HUES6 (cell line): Measurements from ENCODE around the gene COL26A1.
"Not testable (repeated sequence)": the region's sequence is repeated elsewhere in the genome, so short reads cannot be mapped to it uniquely, and the experiment has no call there.

ENCODE experiments used
- H3K27ac ChIP-seq: 2 replicates; pipeline ENCODE4 v1.7.0; 2013; ENCODE audit warnings: low read depth, mild to moderate bottlenecking, low read length, inconsistent platforms
- H3K27me3 ChIP-seq: 2 replicates; pipeline ENCODE4 v1.6.1; 2013; ENCODE audit warnings: low read length; ENCODE audit not compliant: control insufficient read depth, insufficient read depth
- H3K36me3 ChIP-seq: 2 replicates; pipeline ENCODE4 v1.6.1; 2013; ENCODE audit warnings: low read length; ENCODE audit not compliant: control insufficient read depth, insufficient read depth
- H3K4me1 ChIP-seq: 2 replicates; pipeline ENCODE4 v1.6.1; 2013; ENCODE audit warnings: low read length; ENCODE audit not compliant: control insufficient read depth, insufficient read depth
- H3K4me3 ChIP-seq: 2 replicates; pipeline ENCODE4 v1.5.1; 2013; ENCODE audit warnings: low read depth, low read length
- H3K9ac ChIP-seq: one replicate; pipeline ENCODE4 v1.6.1; 2013; ENCODE audit warnings: mild to moderate bottlenecking, low read length
- H3K9me3 ChIP-seq: 2 replicates; pipeline ENCODE4 v1.6.1; 2013; ENCODE audit warnings: low read depth, low read length; ENCODE audit not compliant: control insufficient read depth, insufficient read depth

The COL26A1 gene

DNA sequence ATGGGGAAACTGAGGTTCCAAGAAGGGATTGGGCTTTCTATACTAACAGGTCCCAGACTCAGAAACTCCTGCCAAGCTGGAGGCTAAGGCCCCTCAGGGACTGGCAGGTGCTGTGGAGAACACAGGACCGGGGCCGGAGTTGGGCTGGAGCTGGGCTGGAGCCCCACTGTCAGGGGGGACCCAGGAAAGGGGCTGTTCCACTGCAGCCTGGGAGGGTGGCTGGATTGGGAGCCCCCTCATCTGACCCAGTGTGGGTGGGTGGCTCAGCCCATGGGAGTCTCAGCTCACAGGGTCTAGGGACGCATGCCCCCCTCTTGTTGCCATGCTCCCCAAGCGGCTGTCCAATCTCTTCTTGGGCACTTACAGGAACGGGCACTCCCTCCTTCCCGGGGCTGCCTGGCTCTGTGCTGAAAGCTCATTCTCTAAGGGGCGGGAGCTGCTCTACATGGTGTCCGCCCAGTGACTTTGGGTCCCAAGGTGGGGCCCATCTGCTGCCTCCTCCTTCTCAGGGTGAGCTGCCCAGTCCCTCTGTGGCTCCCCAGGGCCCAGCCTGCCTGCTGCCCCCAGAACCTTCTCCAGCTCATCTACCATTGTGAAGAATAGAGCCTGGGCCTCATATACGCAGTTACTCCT is 139.9 kb downstream of the COL26A1 start:
- no peak overlapping the region for H3K4me3 ChIP-seq
- H3K9me3 ChIP-seq: no peaks in the 10 kb centered on the region
- H3K9ac ChIP-seq: no peak overlapping the region
- no peaks in the 10 kb centered on the region for H3K36me3 ChIP-seq
- no peak overlapping the region for H3K27ac ChIP-seq
- peaks cover 26% of the 10 kb centered on the region for H3K4me1 ChIP-seq
- H3K27me3 ChIP-seq: no peaks in the 10 kb centered on the region

DNA sequence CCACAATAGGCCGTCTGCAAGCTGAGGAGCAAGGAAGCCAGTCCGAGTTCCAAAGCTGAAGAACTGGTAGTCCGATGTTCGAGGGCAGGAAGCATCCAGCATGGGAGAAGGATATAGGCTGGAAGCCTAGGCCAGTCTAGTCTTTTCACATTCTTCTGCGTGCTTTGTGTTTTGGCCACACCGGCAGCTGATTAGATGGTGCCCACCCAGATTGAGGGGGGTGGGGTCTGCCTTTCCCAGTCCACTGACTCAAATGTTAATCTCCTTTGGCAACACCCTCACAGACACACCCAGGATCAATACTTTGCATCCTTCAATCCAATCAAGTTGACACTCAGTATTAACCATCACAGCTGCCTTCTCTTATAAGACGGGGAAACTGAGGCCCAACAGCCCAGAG is 142.8 kb downstream of the COL26A1 start:
- H3K27me3 ChIP-seq, H3K9ac ChIP-seq, H3K27ac ChIP-seq, H3K4me3 ChIP-seq, H3K36me3 ChIP-seq, H3K9me3 ChIP-seq: not testable (repeated sequence)
- H3K4me1 ChIP-seq: peaks cover 22% of the 10 kb centered on the region; the same call in 1 of the 2 replicates

DNA sequence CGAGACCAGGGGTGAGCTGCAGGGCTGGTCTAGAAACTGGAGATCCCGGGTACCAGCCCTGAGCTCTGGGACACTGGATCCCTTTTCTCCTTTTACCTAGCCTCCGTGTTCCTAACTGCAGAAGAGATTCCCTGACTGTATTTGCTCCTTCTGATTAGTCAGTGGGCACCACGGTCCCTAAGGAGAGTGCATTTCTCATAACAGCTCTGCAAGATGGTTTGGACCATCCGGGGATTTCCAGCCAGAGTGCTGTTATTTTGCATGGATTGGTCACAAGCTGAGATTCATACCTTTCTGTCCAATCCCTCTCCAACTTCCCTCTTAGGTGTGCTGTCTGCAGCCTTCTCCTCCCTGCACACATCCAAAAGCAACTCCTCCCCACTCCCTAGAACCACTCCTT is 143.9 kb downstream of the COL26A1 start:
- H3K9me3 ChIP-seq: no peaks in the 10 kb centered on the region
- no peaks in the 10 kb centered on the region for H3K36me3 ChIP-seq
- peaks cover 22% of the 10 kb centered on the region; the same call in 1 of the 2 replicates for H3K4me1 ChIP-seq
- H3K4me3 ChIP-seq: no peak overlapping the region
- H3K9ac ChIP-seq: no peak overlapping the region
- no peak overlapping the region for H3K27ac ChIP-seq
- H3K27me3 ChIP-seq: no peaks in the 10 kb centered on the region

DNA sequence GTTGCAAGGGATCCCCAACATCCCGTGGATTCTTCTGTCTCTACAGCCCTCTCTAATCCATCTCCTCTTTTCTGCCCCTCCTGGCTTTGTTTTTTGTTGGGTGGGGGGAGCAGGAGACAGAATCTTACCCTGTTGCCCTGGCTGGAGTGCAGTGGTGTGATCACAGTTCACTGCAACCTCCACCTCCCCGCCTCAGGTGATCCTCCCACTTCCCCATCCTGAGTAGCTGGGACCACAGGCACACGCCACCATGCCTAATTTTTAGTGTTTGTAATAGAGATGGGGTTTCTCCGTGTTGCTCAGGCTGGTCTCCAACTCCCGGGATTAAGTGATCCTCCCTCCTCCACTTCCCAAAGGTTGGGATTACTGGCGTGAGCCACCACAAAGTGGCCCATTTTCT is 144.7 kb downstream of the COL26A1 start:
- H3K27ac ChIP-seq: no peak overlapping the region
- H3K9me3 ChIP-seq: no peaks in the 10 kb centered on the region
- H3K27me3 ChIP-seq: no peaks in the 10 kb centered on the region
- no peak overlapping the region for H3K9ac ChIP-seq
- no peak overlapping the region for H3K4me3 ChIP-seq
- no peaks in the 10 kb centered on the region for H3K36me3 ChIP-seq
- peaks cover 22% of the 10 kb centered on the region; the same call in 1 of the 2 replicates for H3K4me1 ChIP-seq

DNA sequence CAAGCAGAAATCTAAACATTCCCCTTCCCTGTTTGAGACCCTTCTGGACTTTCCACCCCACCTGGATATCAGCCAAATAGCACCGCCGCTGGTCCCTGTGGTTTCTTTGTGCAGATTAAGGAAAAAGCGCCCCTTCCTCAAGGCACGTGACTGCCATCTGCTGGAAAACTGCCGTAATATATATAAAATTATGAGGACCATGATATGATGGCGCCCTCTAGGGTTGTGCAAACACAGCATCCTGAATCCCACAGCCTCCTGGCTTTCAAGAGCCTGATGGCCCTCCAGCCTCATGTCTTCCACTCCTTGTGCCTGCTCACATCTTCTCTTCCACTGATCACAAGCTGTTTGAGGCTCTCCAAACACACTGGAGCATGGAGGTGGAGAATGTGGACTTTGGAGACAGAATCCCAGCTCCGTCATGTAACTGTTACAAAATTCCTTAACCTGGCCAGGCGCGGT is 145.1 kb downstream of the COL26A1 start:
- Histone ChIP-seq H3K9ac (no peak overlapping the region), H3K36me3 (no peaks in the 10 kb centered on the region), H3K27me3 (no peaks in the 10 kb centered on the region), H3K27ac (no peak overlapping the region), H3K9me3 (no peaks in the 10 kb centered on the region), H3K4me3 (no peak overlapping the region), H3K4me1 (peaks cover 19% of the 10 kb centered on the region; the same call in 1 of the 2 replicates)

DNA sequence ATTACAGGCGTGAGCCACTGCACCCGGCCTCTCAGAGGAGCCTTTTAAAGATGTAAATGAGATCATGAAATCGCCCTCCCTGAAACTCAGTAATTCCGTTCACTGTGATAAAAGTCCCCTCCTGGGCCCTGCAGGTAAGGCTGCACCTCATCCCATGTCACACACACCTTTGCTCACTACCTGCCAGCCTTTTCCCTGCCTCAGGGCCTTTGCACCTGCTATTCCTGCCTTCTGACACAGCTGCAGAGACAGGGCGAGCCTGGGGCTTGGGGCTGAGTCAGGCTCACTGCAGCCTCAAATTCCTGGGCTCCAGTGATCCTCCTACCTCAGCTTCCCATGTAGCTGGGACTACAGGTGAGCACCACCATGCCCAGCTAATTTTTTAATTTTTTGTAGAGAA is 147.6 kb downstream of the COL26A1 start:
- Histone ChIP-seq H3K27ac (no peak overlapping the region), H3K9ac (no peak overlapping the region), H3K36me3 (no peaks in the 10 kb centered on the region), H3K4me1 (peaks cover 9% of the 10 kb centered on the region; the same call in 1 of the 2 replicates), H3K4me3 (no peak overlapping the region), H3K27me3 (no peaks in the 10 kb centered on the region), H3K9me3 (no peaks in the 10 kb centered on the region)

DNA sequence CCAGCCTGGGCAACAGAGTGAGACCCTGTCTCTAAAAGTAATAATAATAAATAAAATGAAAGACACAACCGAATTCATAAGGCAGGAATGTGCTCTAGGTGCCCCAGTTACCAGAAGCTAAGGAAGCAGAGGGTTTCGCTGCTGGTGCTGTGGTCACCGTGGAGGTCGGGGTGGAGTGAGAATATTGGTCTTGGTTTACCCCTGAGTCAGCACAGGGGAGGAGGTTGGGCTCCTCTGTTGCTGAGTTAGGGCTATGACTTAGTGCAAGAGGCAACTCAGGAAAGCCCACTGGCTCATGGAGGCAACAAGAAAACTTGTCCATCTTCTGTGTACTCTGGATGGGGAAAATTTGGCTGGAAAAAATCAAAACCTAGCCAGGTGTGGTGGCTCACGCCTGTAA is 149.3 kb downstream of the COL26A1 start:
- H3K4me3 ChIP-seq: no peak overlapping the region
- H3K9ac ChIP-seq: no peak overlapping the region
- H3K36me3 ChIP-seq: no peaks in the 10 kb centered on the region
- H3K9me3 ChIP-seq: no peaks in the 10 kb centered on the region
- no peak overlapping the region for H3K27ac ChIP-seq
- H3K27me3 ChIP-seq: no peaks in the 10 kb centered on the region
- H3K4me1 ChIP-seq: peaks cover 13% of the 10 kb centered on the region

DNA sequence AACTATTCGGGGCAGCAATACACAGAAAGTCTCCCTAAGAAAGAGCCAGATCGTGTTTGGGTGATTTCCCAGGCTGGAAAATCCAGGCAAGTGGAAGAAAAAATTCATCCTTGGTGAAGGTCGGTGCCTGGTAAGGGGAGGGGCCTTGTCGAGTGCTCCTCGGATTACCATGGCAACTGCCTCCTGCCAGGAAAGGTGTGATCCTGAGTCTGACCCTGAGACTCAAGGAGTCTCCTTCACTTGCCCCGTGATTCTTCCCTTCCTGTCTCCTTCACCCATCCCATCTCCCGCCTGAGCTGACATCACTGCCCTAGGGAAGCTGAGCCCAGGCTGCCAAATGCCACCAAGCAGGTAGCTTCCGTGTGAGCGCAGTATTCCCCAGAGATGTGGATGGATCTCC is 154.2 kb downstream of the COL26A1 start:
- Histone ChIP-seq H3K27ac (no peak overlapping the region), H3K27me3 (no peaks in the 10 kb centered on the region), H3K9ac (no peak overlapping the region), H3K4me3 (no peak overlapping the region), H3K4me1 (peaks cover 8% of the 10 kb centered on the region; the same call in 1 of the 2 replicates), H3K9me3 (no peaks in the 10 kb centered on the region), H3K36me3 (no peaks in the 10 kb centered on the region)

DNA sequence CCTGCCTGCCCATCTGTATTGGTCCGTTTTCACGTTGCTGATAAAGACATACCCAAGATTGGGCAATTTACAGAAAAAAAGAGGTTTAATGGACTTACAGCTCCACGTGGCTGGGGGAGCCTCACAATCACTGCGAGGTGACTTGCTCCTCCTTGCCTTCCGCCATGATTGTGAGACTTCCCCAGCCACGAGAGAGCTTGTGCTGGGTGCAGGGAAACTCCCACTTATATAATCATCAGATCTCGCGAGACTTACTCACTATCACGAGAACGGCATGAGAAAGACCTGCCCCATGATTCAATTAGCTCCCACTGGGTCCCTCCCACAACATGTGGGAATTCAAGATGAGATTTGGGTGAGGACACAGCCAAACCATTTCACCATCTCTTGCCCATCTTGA is 154.6 kb downstream of the COL26A1 start:
- H3K9me3 ChIP-seq: no peaks in the 10 kb centered on the region
- H3K4me1 ChIP-seq: peaks cover 8% of the 10 kb centered on the region; the same call in 1 of the 2 replicates
- no peaks in the 10 kb centered on the region for H3K36me3 ChIP-seq
- H3K9ac ChIP-seq: no peak overlapping the region
- no peaks in the 10 kb centered on the region for H3K27me3 ChIP-seq
- H3K4me3 ChIP-seq: no peak overlapping the region
- H3K27ac ChIP-seq: no peak overlapping the region

DNA sequence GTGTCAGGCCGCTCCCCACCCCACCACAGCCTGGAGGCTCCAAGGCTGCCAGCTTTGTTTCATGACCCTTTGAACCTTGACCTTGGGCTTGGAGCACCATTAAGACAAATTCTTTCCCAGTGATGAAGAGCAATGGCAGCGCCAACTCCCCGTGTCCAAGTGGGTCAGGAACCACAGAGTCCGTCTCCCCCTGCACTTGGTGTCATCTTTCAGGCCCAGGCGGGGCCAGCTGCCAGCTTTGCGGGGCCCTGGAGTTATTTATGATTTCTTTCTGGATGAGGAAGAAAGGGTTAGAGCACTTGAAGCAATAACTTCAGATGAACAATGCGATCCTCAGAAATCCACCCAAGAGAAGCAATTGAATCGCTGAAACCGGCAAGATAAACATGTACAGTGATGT is 155.7 kb downstream of the COL26A1 start:
- Histone ChIP-seq H3K27me3 (no peaks in the 10 kb centered on the region), H3K9ac (no peak overlapping the region), H3K27ac (no peak overlapping the region), H3K9me3 (no peaks in the 10 kb centered on the region), H3K4me1 (peaks cover 8% of the 10 kb centered on the region; the same call in 1 of the 2 replicates), H3K36me3 (no peaks in the 10 kb centered on the region), H3K4me3 (no peak overlapping the region)

DNA sequence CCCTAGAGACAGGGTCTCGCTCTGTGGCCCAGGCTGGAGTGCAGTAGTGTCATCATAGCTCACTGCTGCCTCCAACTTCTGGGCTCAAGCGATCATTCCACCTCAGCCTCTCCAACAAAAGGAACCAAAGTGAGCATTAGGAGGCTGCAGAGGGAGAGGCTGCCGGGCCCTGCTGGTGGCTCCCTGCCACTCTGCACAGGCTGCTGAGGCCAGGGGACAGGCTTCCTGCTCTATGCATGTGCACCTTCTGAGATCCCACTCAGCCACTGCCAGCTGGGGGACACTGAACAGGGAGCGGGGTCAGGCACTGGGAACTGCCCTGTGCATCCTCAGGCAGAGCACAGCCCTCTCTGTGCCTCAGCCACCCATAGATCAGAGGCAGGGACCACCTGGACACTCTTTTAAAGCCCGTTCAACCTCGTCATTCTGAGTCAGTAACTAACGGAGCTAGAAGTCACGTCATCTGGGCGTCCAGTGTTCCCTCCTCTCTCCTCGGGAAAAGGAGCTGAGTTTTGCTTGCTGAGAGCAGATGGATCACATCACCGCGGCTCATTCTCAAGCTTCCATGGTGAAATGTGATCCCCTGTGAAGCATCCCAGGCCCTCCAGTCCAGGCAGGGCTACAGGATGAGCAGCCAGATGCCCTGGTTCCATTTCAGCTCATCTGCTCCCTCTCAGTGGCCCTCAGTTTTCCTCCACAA is 156.8 kb downstream of the COL26A1 start:
- no peak overlapping the region for H3K4me3 ChIP-seq
- H3K9me3 ChIP-seq: no peaks in the 10 kb centered on the region
- H3K27ac ChIP-seq: no peak overlapping the region
- peaks cover 8% of the 10 kb centered on the region; the same call in 1 of the 2 replicates for H3K4me1 ChIP-seq
- H3K9ac ChIP-seq: no peak overlapping the region
- no peaks in the 10 kb centered on the region for H3K36me3 ChIP-seq
- no peaks in the 10 kb centered on the region for H3K27me3 ChIP-seq
